Neural progenitor cell (in vitro differentiated cells): ENCODE results near the gene TIAM1. TPM values are rescaled to one million over a fixed set of nuclear protein-coding genes. Genes with fewer than 3 reads are reported as not detected.
"Not testable (repeated sequence)": the region's sequence is repeated elsewhere in the genome, so short reads cannot be mapped to it uniquely, and the experiment has no call there.

Experiments
- DNase-seq: peaks from one replicate; pipeline ENCODE4 v3.0.0-alpha.2; 2016; ENCODE audit warnings: low spot score
- H2AFZ ChIP-seq: fragments of 200-600 bp; sonication (generic); replicated peaks from 2 replicates; pipeline ENCODE4 v1.6.1; 2016; ENCODE audit warnings: antibody characterized with exemption
- H3F3A ChIP-seq: fragments of 200-600 bp; sonication (generic); 2 replicates; pipeline ENCODE4 v1.6.1; 2016; ENCODE audit warnings: antibody characterized with exemption, low read depth
- H3K27ac ChIP-seq: fragments of 200-600 bp; sonication (generic); 2 replicates; pipeline ENCODE4 v1.5.1; 2016; ENCODE audit warnings: mild to moderate bottlenecking
- H3K27me3 ChIP-seq: fragments of 200-600 bp; sonication (generic); 2 replicates; pipeline ENCODE4 v1.6.1; 2016; ENCODE audit warnings: mild to moderate bottlenecking, moderate library complexity
- H3K36me3 ChIP-seq: fragments of 200-600 bp; sonication (generic); 2 replicates; pipeline ENCODE4 v1.5.1; 2016
- H3K4me1 ChIP-seq: fragments of 200-600 bp; sonication (generic); 2 replicates; pipeline ENCODE4 v1.6.1; 2016; ENCODE audit warnings: mixed run types
- H3K4me2 ChIP-seq: fragments of 200-600 bp; sonication (generic); 2 replicates; pipeline ENCODE4 v1.6.1; 2016
- H3K4me3 ChIP-seq: fragments of 200-600 bp; sonication (generic); 2 replicates; pipeline ENCODE4 v1.5.1; 2016
- H3K79me2 ChIP-seq: fragments of 200-600 bp; sonication (generic); 2 replicates; pipeline ENCODE4 v1.6.1; 2016; ENCODE audit warnings: low read depth
- H3K9ac ChIP-seq: fragments of 200-600 bp; sonication (generic); 2 replicates; pipeline ENCODE4 v1.6.1; 2016
- H3K9me3 ChIP-seq: fragments of 200-600 bp; sonication (generic); 2 replicates; pipeline ENCODE4 v1.5.1; 2016; ENCODE audit warnings: low read depth
- H4K20me1 ChIP-seq: fragments of 200-600 bp; sonication (generic); 2 replicates; pipeline ENCODE4 v1.6.1; 2016; ENCODE audit warnings: low read depth
- H3K27ac Mint-ChIP-seq: 3 replicates; pipeline ENCODE4 v1.8.0; 2021; ENCODE audit warnings: mixed read lengths
- H3K27me3 Mint-ChIP-seq: 2 replicates; pipeline ENCODE4 v1.8.0; 2022; ENCODE audit warnings: low read depth, mild to moderate bottlenecking, inconsistent platforms, moderate library complexity, mixed read lengths; ENCODE audit not compliant: insufficient read depth
- H3K36me3 Mint-ChIP-seq: 3 replicates; pipeline ENCODE4 v1.8.0; 2021; ENCODE audit warnings: mixed read lengths
- H3K4me1 Mint-ChIP-seq: 3 replicates; pipeline ENCODE4 v1.8.0; 2021; ENCODE audit warnings: mixed read lengths
- H3K4me3 Mint-ChIP-seq: 3 replicates; pipeline ENCODE4 v1.8.0; 2021; ENCODE audit warnings: mild to moderate bottlenecking, moderate library complexity, mixed read lengths
- H3K9me3 Mint-ChIP-seq: 3 replicates; pipeline ENCODE4 v1.8.0; 2020; ENCODE audit warnings: mixed read lengths
- CTCF ChIP-seq: fragments of 200-600 bp; sonication (generic); IDR thresholded peaks from 2 replicates; pipeline ENCODE4 v1.5.1; 2017; ENCODE audit warnings: antibody characterized with exemption, mild to moderate bottlenecking
- EZH2 ChIP-seq: fragments of 200-600 bp; sonication (generic); IDR thresholded peaks from 2 replicates; pipeline ENCODE4 v1.6.1; 2017; ENCODE audit warnings: antibody characterized with exemption, mild to moderate bottlenecking, moderate library complexity
- EZH2phosphoT487 ChIP-seq: fragments of 200-600 bp; sonication (generic); IDR thresholded peaks from 2 replicates; pipeline ENCODE4 v1.6.1; 2017; ENCODE audit warnings: antibody characterized with exemption
- total RNA-seq: library from RNA; depleted of rRNA; stranded (reverse); fragments of >200 nt; gene quantifications from 2 replicates; pipeline ENCODE4 v1.2.3, GENCODE V29; 2015; ENCODE audit warnings: low replicate concordance

The TIAM1 gene
- total RNA-seq, 1 donor from 2014 or later, result 27.2 TPM

DNA sequence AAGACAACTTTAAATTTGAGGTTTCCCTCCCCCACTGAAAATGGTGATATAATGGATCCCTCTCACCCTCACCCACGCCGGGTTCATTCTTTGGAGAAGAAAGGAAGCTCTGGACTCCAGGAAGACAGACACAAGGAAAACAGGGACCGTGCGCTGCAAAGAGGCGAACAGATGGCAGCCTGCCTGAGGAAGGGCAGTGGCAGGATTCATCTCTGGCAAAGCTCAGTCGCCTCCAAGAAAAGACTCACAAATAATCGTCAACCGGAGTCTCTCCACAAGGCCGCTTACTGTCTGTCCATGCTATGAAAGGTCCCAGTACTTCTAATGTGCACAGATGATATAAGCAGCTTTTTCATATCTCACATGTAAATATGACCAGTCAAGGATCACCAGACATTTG lies 110.3 kb downstream of the TIAM1 start:
- Mint-ChIP-seq H3K4me1 (peaks cover 2% of the 10 kb centered on the region), H3K9me3 (no peaks in the 10 kb centered on the region), H3K36me3 (peaks cover 55% of the 10 kb centered on the region), H3K4me3 (no peak overlapping the region), H3K27ac (no peak overlapping the region), H3K27me3 (no peaks in the 10 kb centered on the region)
- H3K79me2 ChIP-seq, result no peaks in the 10 kb centered on the region
- no peaks in the 10 kb centered on the region for H3K4me1 ChIP-seq
- H2AFZ ChIP-seq, result no peak overlapping the region
- no peak overlapping the region for H3K4me2 ChIP-seq
- no peak overlapping the region for H3K9ac ChIP-seq
- no peak overlapping the region for H3K4me3 ChIP-seq
- no peaks in the 10 kb centered on the region for H3F3A ChIP-seq
- DNase-seq, result no peak
- no peaks in the 10 kb centered on the region for H4K20me1 ChIP-seq
- no peaks in the 10 kb centered on the region for H3K36me3 ChIP-seq
- no peak overlapping the region for H3K27ac ChIP-seq
- H3K9me3 ChIP-seq, result no peaks in the 10 kb centered on the region
- TF ChIP-seq EZH2phosphoT487, result no peak
- no peak for TF ChIP-seq EZH2
- no peak for TF ChIP-seq CTCF
- H3K27me3 ChIP-seq, result no peaks in the 10 kb centered on the region

GRCh38 chr21:31232344-31232743 lies 111.7 kb downstream of the TIAM1 start:
- Histone ChIP-seq H3K27me3 (no peaks in the 10 kb centered on the region), H3K9ac (no peak overlapping the region), H3F3A (no peaks in the 10 kb centered on the region), H3K4me1 (no peaks in the 10 kb centered on the region), H3K79me2 (no peaks in the 10 kb centered on the region), H3K27ac (no peak overlapping the region), H3K4me3 (no peak overlapping the region), H2AFZ (no peak overlapping the region), H3K9me3 (no peaks in the 10 kb centered on the region), H4K20me1 (no peaks in the 10 kb centered on the region), H3K4me2 (no peak overlapping the region), H3K36me3 (no peaks in the 10 kb centered on the region)
- Mint-ChIP-seq H3K4me3 (no peak overlapping the region), H3K27me3 (no peaks in the 10 kb centered on the region), H3K36me3 (peaks cover 56% of the 10 kb centered on the region), H3K4me1 (peaks cover 2% of the 10 kb centered on the region), H3K27ac (no peak overlapping the region), H3K9me3 (no peaks in the 10 kb centered on the region)
- no peak for TF ChIP-seq EZH2
- TF ChIP-seq CTCF, result no peak
- TF ChIP-seq EZH2phosphoT487, result no peak
- no peak for DNase-seq

GRCh38 chr21:31230937-31231336 lies 113.1 kb downstream of the TIAM1 start:
- H3K4me1 Mint-ChIP-seq, result peaks cover 2% of the 10 kb centered on the region
- Histone ChIP-seq H3K27ac (no peak overlapping the region), H3K36me3 (no peaks in the 10 kb centered on the region), H3F3A (no peaks in the 10 kb centered on the region), H2AFZ (no peak overlapping the region), H3K79me2 (no peaks in the 10 kb centered on the region), H3K9me3 (no peaks in the 10 kb centered on the region), H3K9ac (no peak overlapping the region), H3K27me3 (no peaks in the 10 kb centered on the region), H3K4me3 (no peak overlapping the region), H4K20me1 (no peaks in the 10 kb centered on the region), H3K4me1 (no peaks in the 10 kb centered on the region), H3K4me2 (no peak overlapping the region)
- H3K27me3 Mint-ChIP-seq, result no peaks in the 10 kb centered on the region
- no peak overlapping the region for H3K4me3 Mint-ChIP-seq
- peaks cover 49% of the 10 kb centered on the region for H3K36me3 Mint-ChIP-seq
- H3K9me3 Mint-ChIP-seq, result no peaks in the 10 kb centered on the region
- TF ChIP-seq EZH2phosphoT487 (no peak), EZH2 (no peak), CTCF (no peak)
- H3K27ac Mint-ChIP-seq, result no peak overlapping the region
- no peak for DNase-seq

DNA sequence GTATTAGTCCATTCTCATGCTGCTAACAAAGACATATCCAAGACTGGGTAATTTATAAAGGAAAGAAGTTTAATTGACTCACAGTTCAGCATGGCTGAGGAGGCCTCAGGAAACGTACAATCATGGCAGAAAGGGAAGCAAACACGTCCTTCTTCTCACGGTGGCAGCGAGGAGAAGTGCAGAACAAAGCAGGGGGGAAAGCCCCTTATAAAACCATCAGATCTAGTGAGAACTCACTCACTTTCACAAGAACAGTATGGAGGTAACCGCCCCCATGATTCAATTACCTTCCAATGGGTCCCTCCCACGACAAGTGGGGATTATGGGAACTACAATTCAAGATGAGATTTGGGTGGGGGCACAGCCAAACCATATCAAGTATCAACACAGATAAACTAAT lies 115.3 kb downstream of the TIAM1 start:
- not testable (repeated sequence) for H2AFZ ChIP-seq, H3K27me3 ChIP-seq, DNase-seq, H3K36me3 ChIP-seq, H3K27me3 Mint-ChIP-seq, H3K27ac ChIP-seq, H4K20me1 ChIP-seq, H3K4me1 ChIP-seq, H3K4me3 ChIP-seq, H3K27ac Mint-ChIP-seq, H3K79me2 ChIP-seq, H3K9ac ChIP-seq, H3K4me1 Mint-ChIP-seq, H3K9me3 ChIP-seq, H3K4me3 Mint-ChIP-seq, H3F3A ChIP-seq, H3K9me3 Mint-ChIP-seq, H3K4me2 ChIP-seq
- peaks cover 51% of the 10 kb centered on the region for H3K36me3 Mint-ChIP-seq
